HG03097 (cell line): ENCODE measurements around the gene DDX3X.
"Not testable (repeated sequence)": the region's sequence is repeated elsewhere in the genome, so short reads cannot be mapped to it uniquely, and the experiment has no call there.

Experiments
- ATAC-seq: cut with Tn5 transposase; IDR thresholded peaks from one replicate; pipeline ENCODE4 v1.9.1; 2021; ENCODE audit not compliant: unreplicated experiment, low FRiP score

Gene DDX3X

GRCh38 chrX:41369152-41369551 lies 35.2 kb downstream of the DDX3X start:
- ATAC-seq: no peak

DNA sequence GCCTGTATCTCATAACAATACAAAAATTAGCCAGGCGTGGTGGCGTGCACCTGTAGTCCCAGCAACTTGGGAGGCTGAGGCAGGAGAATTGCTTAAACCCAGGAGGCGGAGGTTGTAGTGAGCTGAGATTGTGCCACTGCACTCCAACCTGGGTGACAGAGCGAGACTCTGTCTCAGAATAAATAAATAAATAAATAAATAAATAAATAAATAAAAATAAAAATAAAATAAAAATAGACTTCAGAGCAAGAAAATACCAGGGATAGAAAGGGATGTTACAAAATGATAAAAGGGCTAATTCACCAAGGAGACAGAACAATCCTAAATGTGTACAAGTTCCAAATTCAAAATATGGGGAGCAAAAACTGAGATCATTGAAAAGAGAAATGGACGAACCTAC lies 37.6 kb downstream of the DDX3X start:
- not testable (repeated sequence) for ATAC-seq

DNA sequence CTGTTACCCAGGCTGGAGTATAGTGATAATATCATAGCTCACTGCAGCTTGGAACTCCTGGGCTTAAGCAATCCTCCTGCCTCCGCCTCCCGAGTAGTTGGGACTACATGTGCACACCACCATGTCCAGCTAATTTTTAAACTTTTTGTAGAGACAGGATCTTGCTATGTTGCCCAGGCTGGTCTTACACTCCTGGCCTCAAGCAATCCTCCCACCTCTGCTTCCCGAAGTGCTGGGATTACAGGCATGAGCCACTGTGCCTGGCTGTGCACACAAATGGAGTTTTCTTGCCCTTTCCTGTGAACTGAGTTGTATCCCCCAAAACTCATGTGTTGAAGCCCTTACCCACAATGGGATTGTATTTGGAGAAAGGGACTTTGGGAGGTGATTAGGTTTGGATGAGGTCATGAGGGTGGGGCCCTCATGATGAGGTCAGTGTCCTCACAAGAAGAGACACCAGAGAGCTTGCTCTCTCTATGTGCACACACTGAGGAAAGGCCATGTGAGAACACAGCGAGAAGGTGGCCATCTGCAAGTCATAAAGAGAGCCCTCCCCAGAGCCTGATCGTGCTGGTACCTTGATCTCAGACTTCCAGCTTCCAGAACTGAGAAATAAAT lies 40.1 kb downstream of the DDX3X start:
- no peak for ATAC-seq

- no peak for ATAC-seq
Observed at GRCh38 chrX:41377624-41378023, 43.7 kb downstream of the DDX3X start.

DNA sequence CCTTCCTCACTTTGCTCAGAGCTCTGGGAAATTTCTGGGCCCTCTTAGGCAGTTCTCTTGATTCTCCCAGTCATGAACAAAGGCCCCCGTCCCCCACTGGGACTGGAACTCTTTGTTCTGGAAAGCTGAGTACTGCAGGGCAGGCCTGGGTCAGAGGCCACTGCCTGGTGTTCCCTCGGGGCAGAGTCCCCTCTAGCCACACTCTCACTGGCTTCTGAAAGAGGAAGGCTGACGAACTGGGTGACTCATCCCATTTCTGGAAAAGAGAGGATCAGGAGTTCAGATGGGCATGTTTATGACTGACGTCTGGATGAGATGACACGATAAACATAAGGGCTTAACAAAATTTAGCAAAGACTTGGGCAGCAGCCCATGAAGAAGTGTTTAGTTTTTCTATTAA lies 47.7 kb downstream of the DDX3X start:
- ATAC-seq: no peak

GRCh38 chrX:41382714-41383645 lies 49.0 kb downstream of the DDX3X start:
- ATAC-seq: no peak

DNA sequence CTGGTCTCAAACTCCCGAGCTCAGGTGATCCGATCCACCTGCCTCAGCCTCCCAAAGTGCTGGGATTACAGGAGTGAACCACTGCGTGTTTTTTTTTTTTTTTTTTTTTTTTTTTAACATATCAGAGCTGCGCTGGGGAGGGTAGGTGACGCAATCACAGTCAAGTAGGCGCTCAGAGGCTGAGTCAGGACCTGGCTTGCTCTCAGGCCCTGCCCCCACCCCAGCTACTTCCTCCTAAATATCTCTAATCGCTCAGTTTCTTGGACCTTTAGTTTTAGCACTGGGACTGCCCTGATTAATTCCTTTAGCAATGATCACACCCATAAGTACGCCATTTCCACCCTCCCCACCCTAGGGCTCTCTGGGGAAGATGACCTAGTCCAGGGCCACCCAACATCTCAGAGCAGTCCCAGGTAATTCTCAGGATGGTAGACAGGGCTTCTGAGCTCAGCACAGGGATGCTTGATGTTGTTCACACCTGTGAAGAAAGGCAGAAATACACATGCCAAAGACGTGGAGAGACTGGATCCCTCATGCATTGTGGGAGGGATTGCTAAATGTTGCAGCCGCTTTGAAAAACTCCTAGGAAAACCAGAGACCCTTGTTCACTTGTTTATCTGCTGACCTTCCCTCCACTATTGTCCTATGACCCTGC lies 50.2 kb downstream of the DDX3X start:
- no peak for ATAC-seq

GRCh38 chrX:41386222-41386990 lies 52.4 kb downstream of the DDX3X start:
- no peak for ATAC-seq

DNA sequence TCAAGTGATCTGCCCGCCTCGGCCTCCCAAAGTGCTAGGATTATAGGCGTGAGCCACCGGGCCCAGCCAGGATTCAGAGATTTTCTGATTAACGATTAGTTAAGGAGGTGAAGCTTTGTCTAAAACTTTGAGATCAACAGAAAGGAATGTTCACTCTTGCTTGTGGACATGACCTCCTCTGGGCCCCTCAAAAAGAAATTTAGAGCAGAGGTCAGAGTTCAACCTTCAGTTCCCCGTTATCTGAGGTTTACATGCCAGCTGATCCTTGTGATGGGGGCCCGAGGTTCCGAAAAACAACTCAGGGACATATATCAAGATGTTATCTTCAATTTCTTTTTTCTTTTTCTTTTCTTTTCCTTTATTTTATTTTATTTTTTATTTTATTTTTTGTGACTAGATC lies 54.6 kb downstream of the DDX3X start:
- ATAC-seq: no peak

DNA sequence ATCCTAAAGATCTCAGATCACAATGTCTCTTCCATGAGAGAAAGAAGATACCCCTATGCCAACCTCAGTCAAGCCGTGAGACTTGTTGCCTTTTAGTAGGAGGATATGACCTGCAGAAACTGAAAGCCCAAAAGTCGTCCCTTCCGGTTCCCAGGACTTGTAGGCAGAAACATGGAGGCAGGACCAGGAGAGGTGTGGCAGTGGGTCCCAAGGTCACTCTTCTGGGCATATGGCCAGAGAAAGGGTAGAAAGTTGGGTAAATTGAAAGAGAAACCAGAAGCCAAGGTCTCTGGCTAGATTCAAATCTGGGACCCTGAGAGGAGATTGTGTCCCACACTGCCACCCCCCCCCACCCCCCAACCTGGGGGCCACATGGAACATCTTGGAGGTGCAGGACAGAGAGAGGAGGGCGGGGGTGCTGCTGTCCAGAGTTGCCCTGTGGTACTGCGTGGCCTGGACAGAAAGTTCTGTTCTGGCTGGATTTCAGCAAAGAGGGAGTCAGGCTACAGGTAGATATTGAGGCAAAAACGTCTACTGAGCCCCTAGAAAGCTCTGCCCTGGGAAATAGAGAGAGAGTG lies 55.4 kb downstream of the DDX3X start:
- ATAC-seq: no peak

GRCh38 chrX:41390576-41390975 lies 56.6 kb downstream of the DDX3X start:
- not testable (repeated sequence) for ATAC-seq

DNA sequence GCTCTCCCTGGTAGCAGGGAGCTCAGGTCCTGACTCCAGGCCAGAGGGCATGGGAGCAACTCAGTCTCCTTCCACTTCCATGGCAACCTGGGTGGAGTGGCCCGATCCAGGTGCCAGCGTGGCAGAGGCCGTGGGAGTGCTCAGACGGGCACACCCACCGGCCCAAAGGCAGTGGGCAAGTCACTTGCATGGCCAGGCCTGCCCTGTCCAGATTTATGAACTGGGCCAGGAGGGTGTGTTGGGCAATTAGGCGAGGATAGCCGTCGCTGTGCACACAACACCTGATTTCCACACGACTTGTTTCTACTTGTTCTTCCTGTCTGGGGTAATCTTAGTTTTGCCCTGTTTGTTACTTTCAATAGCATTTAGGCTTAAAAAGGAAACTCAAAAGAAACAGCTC lies 57.6 kb downstream of the DDX3X start:
- ATAC-seq: no peak

- no peak for ATAC-seq
Observed at GRCh38 chrX:41394293-41394692, 60.3 kb downstream of the DDX3X start.

- no peak for ATAC-seq
Observed at GRCh38 chrX:41397219-41397618, 63.3 kb downstream of the DDX3X start.

- ATAC-seq: no peak
Observed at GRCh38 chrX:41397768-41398167, 63.8 kb downstream of the DDX3X start.

DNA sequence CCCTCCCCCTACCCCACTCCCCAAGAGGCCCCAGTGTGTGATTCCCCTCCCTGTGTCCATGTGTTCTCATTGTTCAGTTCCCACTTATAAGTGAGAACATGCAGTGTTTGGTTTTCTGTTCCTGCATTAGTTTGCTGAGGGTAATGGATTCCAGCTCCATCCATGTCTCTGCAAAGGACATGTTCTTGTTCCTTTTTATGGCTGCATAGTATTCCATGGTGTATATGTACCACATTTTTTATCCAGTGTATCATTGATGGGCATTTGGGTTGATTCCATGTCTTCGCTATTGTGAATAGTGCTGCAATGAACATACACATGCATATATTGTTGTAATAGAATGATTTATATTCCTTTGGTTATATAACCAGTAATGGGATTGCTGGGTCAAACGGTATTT lies 68.6 kb downstream of the DDX3X start:
- ATAC-seq: not testable (repeated sequence)

- ATAC-seq: no peak
Observed at GRCh38 chrX:41405551-41405950, 71.6 kb downstream of the DDX3X start.

DNA sequence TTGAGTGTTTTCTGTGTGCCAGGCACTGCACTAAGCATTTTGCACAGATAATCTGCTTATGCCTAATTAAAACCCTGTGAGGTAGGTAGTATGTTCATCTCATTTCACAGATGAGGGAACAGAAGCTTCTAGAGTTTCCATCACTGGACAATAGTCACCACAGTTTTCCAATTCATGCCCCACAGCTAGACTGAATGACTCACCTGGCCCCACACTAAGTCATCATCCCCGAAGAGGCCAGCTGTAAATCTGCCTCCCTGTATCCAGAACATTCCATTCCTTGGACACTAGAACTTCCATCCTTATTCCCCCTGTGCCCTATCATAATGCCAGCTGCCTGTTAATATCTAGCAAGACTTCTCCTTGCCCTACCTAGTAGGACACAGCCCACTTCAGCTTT lies 72.2 kb downstream of the DDX3X start:
- no peak for ATAC-seq

GRCh38 chrX:41407816-41408215 lies 73.9 kb downstream of the DDX3X start:
- ATAC-seq: no peak

DNA sequence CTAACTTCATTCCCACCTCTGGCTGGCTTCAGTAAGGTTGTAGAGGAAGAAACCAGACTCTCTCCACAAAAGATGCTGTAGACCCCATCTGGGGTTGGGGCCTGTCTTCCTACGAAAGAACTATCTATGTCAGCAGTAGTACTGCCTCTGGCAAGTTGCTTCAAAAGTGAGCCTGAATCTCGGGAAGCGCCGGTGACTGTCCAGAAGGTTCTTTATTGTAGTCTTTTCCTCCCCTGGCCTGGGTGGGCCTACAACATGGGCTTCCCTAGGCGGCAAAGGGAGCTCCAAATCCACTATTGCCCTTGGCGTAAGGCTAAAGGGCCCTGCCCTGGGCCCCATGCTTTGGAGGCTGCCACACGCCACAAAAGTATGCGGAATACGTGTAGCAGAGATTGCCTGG lies 74.6 kb downstream of the DDX3X start:
- no peak for ATAC-seq
